Measurements from ENCODE around the gene MTG1.
"Not testable (repeated sequence)": the region's sequence is repeated elsewhere in the genome, so short reads cannot be mapped to it uniquely, and the experiment has no call there.

Gene MTG1

DNA sequence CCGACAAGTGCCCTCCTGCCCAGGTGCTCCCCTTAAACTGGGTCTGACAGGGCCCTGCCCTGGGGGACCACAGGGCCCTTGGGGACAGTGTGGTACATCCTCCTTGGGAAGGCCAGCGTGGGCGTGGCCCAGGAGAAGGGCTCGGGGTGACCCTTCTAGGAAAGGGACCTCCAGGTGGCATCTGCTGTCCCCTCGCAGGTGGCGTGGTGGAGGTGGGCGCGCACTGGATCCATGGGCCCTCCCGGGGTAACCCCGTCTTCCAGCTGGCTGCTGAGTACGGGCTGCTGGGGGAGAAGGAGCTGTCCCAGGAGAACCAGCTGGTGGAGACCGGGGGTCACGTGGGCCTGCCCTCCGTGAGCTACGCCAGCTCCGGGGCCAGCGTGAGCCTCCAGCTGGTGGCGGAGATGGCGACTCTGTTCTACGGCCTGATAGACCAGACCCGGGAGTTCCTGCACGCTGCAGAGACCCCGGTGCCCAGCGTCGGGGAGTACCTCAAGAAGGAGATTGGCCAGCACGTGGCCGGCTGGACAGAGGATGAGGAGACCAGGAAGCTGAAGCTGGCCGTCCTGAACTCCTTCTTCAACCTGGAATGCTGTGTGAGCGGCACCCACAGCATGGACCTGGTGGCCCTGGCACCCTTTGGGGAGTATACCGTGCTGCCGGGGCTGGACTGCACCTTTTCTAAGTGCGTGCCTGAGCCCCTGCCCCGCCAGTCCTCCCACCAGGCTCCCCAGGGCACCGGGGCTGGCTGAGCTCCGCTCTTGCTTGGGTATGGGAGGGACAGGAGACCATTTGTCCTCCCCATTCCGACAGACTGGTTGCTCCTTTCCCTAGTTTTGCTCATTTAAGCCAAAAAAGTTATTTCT, 13.9 kb upstream of the MTG1 start:
- peaks cover 9% of the 10 kb centered on the region for H3K4me1 Mint-ChIP-seq
- H3K36me3 Mint-ChIP-seq, result peaks cover 5% of the 10 kb centered on the region
- H3K9me3 Mint-ChIP-seq, result no peaks in the 10 kb centered on the region
- ATAC-seq (no peak), DNase-seq (ENCODE audit: low spot score in 2 of 2) (no peak)
- H3K4me3 Mint-ChIP-seq, result peak overlapping the region; percentile 69
- no peak overlapping the region for H3K27ac Mint-ChIP-seq

DNA sequence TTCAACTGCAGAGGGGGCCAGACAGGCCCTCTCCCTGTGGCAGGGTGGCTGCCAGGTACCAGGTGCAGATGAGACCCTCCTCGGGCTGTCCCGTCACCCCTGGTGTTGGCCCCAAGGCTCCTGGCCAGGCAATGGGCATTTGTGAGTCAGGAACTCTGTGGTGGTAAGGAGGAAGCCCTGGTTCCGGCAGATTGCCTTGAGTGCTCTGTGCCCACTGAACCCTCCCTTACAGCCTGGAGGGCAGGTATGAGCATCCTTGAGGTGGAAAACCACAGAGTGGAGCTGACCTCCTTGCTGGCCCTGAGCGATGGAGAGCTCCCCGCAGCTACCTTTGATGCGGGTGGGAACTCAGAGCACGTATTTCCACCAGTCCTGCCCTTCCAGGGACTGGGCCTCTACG, 12.9 kb upstream of the MTG1 start:
- H3K4me3 Mint-ChIP-seq, result peak overlapping the region; percentile 69
- H3K4me1 Mint-ChIP-seq, result peaks cover 9% of the 10 kb centered on the region
- H3K9me3 Mint-ChIP-seq, result no peaks in the 10 kb centered on the region
- H3K36me3 Mint-ChIP-seq, result peaks cover 5% of the 10 kb centered on the region
- DNase-seq (ENCODE audit: low spot score in 2 of 2), result no peak
- H3K27ac Mint-ChIP-seq, result no peak overlapping the region
- ATAC-seq, result no peak

DNA sequence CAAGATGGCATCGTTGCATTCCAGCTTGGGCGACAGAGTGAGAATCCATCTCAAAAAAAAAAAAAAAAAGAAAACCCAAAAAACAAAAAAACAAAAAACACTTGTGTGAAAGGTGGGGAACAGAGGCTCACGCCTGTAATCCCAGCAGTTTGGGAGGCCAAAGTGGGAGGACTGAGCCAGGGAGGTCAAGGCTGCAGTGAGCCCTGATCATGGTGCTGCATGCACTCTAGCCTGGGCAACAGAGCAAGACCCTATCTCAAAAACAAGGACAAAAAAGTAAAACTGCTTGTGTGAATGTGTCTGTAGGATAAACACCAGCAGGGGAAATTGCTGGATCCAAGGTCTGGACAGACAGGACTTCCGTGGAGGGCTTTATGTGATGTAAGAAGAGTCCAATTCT, 10.4 kb upstream of the MTG1 start:
- peaks cover 5% of the 10 kb centered on the region for H3K36me3 Mint-ChIP-seq
- ATAC-seq (no peak), DNase-seq (ENCODE audit: low spot score in 2 of 2) (no peak)
- no peak overlapping the region for H3K27ac Mint-ChIP-seq
- no peak overlapping the region for H3K4me3 Mint-ChIP-seq
- H3K9me3 Mint-ChIP-seq, result no peaks in the 10 kb centered on the region
- peaks cover 6% of the 10 kb centered on the region for H3K4me1 Mint-ChIP-seq

DNA sequence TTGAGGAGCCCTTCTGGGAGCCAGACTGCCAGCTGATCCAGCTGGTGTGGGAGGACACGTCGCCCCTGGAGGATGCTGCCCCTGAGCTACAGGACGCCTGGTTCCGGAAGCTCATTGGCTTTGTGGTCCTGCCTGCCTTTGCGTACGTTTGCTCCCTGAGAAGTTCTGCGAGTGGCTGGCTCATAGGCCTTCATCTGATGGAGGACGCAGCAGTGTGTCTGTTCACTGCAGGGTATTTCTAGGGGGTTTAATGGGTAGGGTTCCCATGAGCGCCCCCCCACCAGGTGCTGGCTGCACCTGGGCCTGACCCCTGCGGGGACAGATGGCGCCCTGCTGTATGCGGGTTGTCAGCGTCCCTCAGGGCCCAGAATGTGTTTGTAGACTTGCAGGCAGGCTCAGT, 9.9 kb upstream of the MTG1 start:
- H3K4me1 Mint-ChIP-seq, result peaks cover 11% of the 10 kb centered on the region
- H3K9me3 Mint-ChIP-seq, result no peaks in the 10 kb centered on the region
- no peak for ATAC-seq
- H3K36me3 Mint-ChIP-seq, result peaks cover 5% of the 10 kb centered on the region
- H3K4me3 Mint-ChIP-seq, result no peak overlapping the region
- no peak for DNase-seq (ENCODE audit: low spot score in 2 of 2)
- no peak overlapping the region for H3K27ac Mint-ChIP-seq

DNA sequence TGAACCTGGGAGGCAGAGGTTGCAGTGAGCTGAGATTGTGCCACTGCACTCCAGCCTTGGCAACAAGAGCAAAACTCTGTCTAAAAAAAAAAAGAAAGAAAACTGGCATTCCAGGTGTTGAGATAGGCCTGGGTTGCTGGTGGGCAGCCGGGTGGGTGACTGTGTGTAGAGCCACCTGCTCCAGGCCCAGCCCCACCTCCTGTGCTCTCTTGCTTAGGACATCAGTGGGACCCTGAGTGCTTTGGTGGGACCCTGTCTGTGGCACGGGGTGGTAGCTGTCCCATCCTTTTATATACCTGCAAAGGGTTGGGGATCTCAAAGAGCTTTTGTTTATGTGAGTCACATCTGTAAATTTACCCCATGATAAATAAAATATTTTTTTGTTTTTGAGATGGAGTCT, 8.7 kb upstream of the MTG1 start:
- DNase-seq (ENCODE audit: low spot score in 2 of 2), result no peak
- Mint-ChIP-seq H3K4me3 (no peak overlapping the region), H3K27ac (no peak overlapping the region), H3K4me1 (peaks cover 17% of the 10 kb centered on the region), H3K36me3 (peaks cover 5% of the 10 kb centered on the region), H3K9me3 (no peaks in the 10 kb centered on the region)
- no peak for ATAC-seq

DNA sequence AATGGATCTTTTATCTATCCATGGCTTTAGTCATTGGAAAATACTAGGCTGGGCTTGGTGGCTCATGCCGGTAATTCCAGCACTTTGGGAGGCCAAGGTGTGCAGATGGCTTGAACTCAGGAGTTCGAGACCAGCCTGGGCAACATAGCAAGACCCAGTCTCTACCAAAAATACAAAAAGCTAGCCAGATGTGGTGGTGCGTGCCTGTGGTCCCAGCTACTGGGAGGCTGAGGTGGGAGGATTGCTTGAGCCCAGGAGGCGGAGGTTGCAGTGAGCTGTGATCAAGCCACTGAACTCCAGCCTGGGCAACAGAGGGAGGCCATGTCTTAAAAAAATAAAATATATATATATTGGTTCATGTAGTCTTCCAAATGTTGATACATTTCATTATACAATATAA, 7.0 kb upstream of the MTG1 start:
- not testable (repeated sequence) for DNase-seq (ENCODE audit: low spot score in 2 of 2); ATAC-seq; H3K9me3 Mint-ChIP-seq; H3K4me3 Mint-ChIP-seq; H3K27ac Mint-ChIP-seq
- peaks cover 19% of the 10 kb centered on the region for H3K36me3 Mint-ChIP-seq
- peaks cover 35% of the 10 kb centered on the region for H3K4me1 Mint-ChIP-seq

DNA sequence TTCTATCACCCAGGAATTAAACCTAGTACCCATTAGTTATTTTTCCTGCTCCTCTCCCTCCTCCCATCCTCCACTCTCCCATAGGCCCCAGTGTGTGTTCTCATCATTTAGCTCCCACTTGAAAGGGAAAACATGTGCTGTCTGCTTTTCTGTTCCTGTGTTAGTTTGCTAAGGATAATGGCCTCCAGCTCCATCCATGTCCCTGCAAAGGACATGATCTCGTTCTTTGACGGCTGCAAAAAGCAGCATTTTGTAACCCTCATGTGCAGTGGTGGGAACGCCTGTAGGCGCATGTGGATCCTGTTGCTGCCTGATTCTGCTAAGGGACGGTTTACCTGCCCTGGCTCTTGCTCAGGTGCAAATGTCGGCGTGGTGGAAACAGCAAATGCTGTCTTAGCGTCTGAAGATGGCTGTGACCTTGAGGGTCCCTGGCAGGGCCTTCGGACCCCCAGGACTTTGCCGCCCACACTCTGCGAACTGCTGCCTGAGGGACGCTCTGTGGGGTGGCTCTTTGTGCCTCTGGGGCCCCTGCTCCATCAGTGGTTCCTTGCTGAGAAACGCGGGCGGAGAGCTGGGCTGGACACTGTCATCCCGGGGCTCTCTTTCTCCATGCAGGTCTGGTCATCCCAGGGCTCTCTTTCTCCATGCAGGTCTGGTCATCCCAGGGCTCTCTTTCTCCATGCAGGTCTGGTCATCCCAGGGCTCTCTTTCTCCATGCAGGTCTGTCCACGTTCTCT, 5.6 kb upstream of the MTG1 start:
- peaks cover 19% of the 10 kb centered on the region for H3K36me3 Mint-ChIP-seq
- peaks cover 37% of the 10 kb centered on the region for H3K4me1 Mint-ChIP-seq
- H3K4me3 Mint-ChIP-seq, result peak overlapping the region; percentile 94
- DNase-seq (ENCODE audit: low spot score in 2 of 2) (no peak), ATAC-seq (no peak)
- peak overlapping the region; percentile 92 for H3K27ac Mint-ChIP-seq
- no peaks in the 10 kb centered on the region for H3K9me3 Mint-ChIP-seq

DNA sequence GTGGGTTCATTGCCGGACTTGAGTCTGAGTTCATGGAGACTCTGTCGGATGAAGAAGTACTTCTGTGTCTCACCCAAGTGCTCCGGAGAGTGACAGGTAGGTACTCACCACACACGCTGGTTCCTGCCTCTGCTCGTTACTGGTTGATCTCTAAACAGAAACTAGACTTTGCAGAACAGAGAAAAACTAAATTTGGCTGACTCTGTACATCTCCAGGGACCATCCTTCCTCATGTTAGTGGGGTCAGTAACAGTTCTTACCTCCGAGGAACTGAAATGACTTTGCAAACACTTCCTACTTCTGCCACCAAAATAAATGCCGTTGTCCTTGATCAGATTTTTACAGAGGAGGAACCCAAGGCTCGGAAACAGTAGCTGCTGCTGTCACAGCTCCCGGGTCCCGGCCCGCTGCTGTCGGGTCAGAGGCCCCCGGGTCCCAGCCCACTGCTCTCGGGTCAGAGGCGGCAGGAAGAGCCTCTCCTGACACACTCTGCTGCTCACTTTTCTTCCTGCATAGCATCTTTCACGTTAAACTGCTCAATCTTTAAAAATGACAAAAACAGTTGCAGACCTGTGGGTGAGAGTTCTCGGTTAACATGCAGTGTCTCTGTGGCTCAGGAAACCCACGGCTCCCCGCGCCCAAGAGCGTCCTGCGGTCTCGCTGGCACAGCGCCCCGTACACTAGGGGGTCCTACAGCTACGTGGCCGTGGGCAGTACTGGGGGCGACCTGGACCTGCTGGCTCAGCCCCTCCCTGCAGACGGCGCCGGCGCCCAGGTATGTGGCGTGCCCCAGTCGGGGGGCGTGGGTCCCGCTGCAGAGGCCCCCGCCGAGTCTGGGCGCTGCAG, 4.8 kb upstream of the MTG1 start:
- Mint-ChIP-seq H3K4me1 (peaks cover 37% of the 10 kb centered on the region), H3K27ac (peak overlapping the region; percentile 92), H3K4me3 (peak overlapping the region; percentile 94), H3K36me3 (peaks cover 16% of the 10 kb centered on the region), H3K9me3 (no peaks in the 10 kb centered on the region)
- ATAC-seq (peak; percentile 77), DNase-seq (ENCODE audit: low spot score in 2 of 2) (peak in 1 of 2 donors; percentile 75)

DNA sequence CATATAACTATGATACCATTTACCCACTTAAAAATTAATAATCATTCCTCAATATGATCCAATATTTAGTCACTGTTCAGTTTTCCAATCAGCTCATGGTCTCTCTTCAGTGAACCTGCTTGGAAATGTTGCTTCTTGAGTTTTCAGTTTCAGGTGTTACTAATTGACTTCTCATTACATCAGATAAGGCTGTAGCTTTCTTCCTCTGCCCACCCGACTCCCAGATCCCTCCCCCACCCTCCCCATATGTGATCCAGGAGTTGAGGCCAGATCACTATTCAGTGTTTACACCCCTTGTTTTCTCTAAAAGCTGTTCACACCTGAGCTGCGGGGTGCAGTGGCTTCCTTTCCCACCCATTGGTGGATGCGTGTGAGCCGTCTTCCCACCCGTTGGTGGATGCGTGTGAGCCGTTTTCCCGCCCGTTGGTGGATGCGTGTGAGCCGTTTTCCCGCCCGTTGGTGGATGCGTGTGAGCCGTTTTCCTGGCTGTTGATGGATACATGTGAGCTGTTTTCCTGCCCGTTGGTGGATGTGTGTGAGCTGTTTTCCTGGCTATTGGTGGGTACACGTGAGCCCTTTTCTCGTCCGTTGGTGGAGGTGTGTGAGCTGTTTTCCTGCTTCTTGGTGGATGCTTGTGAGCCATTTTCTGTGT, 3.2 kb upstream of the MTG1 start:
- ATAC-seq (no peak), DNase-seq (ENCODE audit: low spot score in 2 of 2) (peak in 1 of 2 donors; percentile 51)
- Mint-ChIP-seq H3K4me3 (peak overlapping the region; percentile 94), H3K27ac (peak overlapping the region; percentile 93), H3K4me1 (peaks cover 48% of the 10 kb centered on the region), H3K9me3 (no peaks in the 10 kb centered on the region), H3K36me3 (peaks cover 27% of the 10 kb centered on the region)

DNA sequence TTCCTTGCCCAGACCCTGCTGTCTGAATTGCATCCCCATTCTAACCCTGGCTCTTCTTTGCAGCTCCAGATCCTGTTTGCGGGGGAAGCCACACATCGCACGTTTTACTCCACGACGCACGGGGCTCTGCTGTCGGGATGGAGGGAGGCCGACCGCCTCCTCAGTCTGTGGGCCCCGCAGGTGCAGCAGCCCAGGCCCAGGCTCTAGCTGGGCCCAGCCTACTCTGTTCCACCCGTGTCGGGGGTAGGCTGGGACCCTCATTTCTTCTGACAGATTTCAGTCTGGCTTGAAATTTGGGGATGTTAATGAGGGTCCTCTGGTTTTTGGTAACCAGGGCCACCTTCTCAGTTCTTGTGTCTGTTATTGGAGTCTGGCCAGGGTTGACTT, 2.7 kb upstream of the MTG1 start:
- peaks cover 50% of the 10 kb centered on the region for H3K4me1 Mint-ChIP-seq

DNA sequence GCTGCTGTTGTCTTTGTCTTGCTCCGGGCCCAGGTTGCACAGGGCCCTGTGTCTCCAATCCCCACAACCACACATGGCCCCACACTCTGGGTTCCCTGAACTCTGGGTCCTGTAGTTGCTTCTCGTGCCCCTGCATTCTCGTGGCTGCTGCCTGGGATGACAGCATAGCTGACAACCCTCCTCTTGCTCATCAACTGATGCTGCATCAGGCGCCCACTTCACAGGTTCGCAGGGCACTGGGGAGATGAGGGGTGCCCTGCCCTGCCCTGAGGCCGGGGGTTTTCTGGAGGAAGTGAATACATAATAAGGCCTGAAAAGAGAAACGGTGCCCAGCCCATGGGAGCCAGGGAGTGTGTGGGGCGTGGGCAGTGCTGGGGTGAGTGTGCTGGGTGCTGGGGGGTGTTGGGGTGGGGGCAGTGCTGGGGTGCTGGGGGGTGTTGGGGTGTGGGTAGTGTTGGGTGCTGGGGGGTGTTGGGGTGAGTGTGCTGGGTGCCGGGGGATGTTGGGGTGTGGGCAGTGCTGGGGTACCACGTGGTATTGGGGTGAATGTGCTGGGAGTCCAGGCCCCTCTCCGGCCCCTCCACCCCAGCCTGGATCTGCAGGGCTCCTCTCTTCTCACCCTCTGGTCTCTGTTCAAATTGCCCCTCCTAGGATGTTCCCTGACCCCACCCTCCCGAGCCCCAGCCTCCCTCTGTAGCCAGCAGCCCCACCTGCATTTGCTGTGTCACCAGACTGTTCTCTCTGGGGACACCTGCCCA, 2.0 kb upstream of the MTG1 start:
- peak in 1 of 2 donors; percentile 61 for DNase-seq (ENCODE audit: low spot score in 2 of 2)
- Mint-ChIP-seq H3K36me3 (peaks cover 36% of the 10 kb centered on the region), H3K9me3 (no peaks in the 10 kb centered on the region), H3K4me3 (peak overlapping the region; percentile 94), H3K4me1 (peaks cover 53% of the 10 kb centered on the region), H3K27ac (peak overlapping the region; percentile 93)
- peak; percentile 61 for ATAC-seq

More for the DNA sequence above, 2.7 kb upstream of the MTG1 start:
- ATAC-seq, result no peak
- DNase-seq (ENCODE audit: low spot score in 2 of 2), result peak in 1 of 2 donors; percentile 49
- Mint-ChIP-seq H3K36me3 (peaks cover 29% of the 10 kb centered on the region), H3K27ac (peak overlapping the region; percentile 93), H3K9me3 (no peaks in the 10 kb centered on the region), H3K4me3 (peak overlapping the region; percentile 94)

DNA sequence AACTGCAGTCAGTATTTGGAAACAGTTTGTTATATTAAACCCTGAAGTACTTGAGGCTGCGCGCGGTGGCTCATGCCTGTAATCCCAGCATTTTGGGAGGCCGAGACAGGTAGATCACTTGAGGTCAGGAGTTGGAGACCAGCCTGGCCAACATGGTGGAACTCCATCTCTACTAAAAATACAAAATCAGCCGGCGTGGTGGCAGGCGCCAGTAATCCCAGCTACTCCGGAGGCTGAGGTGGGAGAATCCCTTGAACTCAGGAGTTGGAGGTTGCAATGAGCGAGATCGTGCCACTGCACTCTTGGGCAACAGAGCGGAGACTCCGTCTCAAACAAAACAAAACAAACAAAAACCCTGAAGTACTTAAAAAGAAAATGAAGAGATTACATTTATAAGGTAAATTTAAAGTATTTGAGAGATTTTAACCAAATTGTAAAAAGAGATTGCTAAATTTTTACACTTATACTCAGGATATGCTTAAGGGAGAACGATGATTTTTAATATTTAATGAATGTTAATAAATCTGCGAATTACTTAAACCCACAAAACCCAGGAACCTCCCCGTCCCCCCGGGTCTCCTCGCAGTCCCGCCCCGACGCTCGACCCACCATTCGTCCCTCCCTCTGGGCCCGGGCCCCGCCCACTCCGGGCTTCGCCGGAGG, 425 bp upstream of the MTG1 start:
- Mint-ChIP-seq H3K36me3 (peaks cover 52% of the 10 kb centered on the region), H3K4me3 (peak overlapping the region; percentile 94), H3K4me1 (peaks cover 60% of the 10 kb centered on the region), H3K27ac (peak overlapping the region; percentile 26), H3K9me3 (no peaks in the 10 kb centered on the region)
- no peak for ATAC-seq
- DNase-seq (ENCODE audit: low spot score in 2 of 2), result peak in 1 of 2 donors; percentile 49

DNA sequence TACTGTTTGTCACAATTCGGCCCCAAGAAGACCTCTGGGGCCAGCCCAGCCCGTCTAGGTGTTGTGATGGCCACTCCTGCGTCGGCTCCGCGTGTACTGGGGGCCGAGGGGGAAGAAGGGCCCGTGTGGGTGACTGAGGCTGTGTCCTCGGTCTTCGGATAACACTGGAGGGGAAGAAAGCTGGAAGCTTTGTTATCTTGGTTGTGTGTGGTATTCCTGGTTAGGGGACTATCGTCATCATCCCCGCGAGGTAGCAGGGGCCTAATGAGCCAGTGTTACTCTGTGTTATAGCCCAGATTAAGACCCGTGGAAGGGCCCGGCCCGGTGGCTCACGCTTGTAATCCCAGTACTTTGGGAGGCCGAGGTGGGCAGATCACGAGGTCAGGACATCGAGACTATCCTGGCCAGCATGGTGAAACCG, 854 bp downstream of the MTG1 start:
- Mint-ChIP-seq H3K36me3 (peaks cover 65% of the 10 kb centered on the region), H3K4me1 (peaks cover 50% of the 10 kb centered on the region), H3K9me3 (no peaks in the 10 kb centered on the region), H3K4me3 (peak overlapping the region; percentile 94), H3K27ac (peak overlapping the region; percentile 96)
- ATAC-seq, result no peak
- DNase-seq (ENCODE audit: low spot score in 2 of 2), result no peak
